ENCODE results near the gene RNMT.
A peak's percentile ranks its signal among the peaks of the same experiment; 100 is the strongest.

Gene RNMT

DNA sequence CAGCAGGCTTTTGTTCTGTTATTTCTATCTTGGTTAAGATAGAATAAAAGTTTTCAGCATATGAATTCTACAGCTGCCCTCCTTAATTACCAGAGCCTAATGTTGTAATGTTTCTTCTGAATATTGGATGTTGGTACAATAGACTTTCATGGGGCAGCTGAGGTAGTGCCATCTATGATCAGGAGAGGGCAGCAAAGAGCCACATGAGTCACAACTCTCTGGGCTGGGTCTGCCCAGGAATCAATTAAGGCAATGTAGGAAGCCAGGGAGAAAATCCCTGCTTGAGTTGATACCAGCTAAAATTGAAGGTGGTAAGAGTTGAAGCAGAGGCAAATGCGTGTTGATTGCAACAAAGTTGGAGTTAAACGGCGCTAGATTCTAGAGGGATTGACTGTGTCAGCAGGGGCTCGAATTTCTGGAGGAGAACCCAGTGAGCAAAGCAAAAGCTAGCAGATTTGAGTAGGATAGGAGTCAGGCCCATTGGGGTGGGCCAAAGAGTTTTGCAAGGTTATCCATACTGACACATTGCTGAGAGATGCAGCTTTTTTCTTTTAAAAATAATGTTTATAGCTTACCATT, 86.9 kb downstream of the RNMT start:
- peak; percentile 74 for DNase-seq
